ENCODE results near the gene TM4SF4.

- TF ChIP-seq EZH2 (IDR thresholded peaks at IDR 0.05), result no peak
- no peak for TF ChIP-seq POLR2AphosphoS5 (IDR thresholded peaks at IDR 0.05; ENCODE audit: borderline replicate concordance, low read depth, low read length)
These were observed 40.8 kb downstream of the TM4SF4 start for GRCh38 chr3:149515249-149515648.

Data from SK-N-MC (cell line).